ENCODE results near the gene LRRFIP2.
"Not testable (repeated sequence)": the region's sequence is repeated elsewhere in the genome, so short reads cannot be mapped to it uniquely, and the experiment has no call there.

The LRRFIP2 gene

DNA sequence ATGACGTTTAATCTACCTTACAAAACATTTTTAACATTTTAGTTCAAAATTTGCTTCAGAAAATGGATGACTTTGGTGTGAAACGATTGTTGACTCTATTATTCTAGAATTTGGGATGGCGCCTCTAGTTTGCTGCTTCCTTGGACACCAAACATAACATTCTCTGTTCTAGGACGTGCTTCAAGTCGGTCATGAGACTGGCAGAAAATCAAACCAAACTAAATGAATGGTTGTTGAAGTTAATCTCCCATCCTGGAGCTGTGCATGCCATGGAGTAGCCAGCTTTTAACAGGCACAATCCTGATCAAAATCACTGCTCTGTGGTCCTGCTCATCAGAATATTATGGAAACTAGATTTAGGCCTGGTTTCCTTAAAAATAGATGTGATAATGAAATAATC is 9.6 kb upstream of the LRRFIP2 start:
- DNase-seq (ENCODE audit: low read depth in 3 of 3), result no peak

DNA sequence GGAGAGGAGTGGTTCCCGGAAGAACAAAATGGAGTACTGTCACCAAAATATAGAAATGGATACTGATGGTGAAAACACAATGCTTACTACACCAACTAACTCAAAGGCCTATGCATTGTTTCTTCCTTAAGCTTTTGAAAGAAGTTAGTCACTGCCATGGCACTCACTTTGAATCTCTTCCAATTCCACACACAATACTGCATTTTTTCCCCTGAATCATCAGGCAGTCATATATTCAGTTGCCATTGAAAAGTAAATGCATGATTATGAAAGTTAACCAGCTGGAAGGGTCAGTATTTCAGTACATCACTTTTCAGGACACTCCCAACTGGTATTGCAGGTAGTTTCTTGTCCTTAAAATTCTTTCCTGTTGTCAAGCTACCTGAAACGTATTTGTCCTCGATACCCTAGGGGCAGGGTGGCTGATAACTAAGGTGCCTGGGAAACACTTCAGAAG is 9.0 kb upstream of the LRRFIP2 start:
- DNase-seq (ENCODE audit: low read depth in 3 of 3), result no peak

DNA sequence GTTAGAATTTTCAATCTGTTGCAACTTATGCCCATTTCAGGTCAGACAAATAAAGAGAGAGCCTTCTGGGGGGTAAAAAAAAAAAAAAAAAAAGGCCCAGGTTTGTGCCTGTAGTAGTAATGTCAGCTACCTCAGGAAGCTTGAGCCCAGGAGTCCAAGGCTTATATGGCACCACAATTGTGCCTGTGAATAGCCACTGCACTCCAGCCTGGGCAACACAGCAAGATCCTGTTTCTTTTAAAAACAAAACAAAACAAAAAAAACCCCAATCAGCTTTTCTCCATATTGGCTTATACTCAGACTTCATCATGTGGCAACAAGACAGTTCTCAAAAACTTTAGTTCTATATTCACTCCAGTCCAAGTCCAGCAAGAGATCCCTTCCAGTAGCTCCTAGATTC is 8.4 kb upstream of the LRRFIP2 start:
- DNase-seq (ENCODE audit: low read depth in 3 of 3), result no peak

DNA sequence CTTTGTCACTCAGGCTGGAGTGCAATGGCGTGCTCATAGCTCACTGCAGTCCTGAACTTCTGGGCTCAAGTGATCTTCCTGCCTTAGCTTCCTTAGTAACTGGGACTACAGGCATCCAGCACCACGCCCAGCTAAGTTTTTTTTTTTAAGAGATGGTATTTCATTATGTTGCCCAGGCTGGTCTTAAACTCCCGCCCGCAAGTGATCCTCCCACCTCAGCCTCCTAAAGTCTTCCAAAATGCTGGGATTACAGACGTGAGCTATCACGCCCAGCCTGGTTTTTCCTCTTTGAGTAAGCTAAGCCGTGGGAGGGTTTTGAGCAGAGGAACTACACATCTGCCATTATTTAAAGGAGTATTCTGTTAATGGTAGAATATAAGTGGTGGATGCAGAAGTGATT is 7.4 kb upstream of the LRRFIP2 start:
- no peak for DNase-seq (ENCODE audit: low read depth in 3 of 3)

DNA sequence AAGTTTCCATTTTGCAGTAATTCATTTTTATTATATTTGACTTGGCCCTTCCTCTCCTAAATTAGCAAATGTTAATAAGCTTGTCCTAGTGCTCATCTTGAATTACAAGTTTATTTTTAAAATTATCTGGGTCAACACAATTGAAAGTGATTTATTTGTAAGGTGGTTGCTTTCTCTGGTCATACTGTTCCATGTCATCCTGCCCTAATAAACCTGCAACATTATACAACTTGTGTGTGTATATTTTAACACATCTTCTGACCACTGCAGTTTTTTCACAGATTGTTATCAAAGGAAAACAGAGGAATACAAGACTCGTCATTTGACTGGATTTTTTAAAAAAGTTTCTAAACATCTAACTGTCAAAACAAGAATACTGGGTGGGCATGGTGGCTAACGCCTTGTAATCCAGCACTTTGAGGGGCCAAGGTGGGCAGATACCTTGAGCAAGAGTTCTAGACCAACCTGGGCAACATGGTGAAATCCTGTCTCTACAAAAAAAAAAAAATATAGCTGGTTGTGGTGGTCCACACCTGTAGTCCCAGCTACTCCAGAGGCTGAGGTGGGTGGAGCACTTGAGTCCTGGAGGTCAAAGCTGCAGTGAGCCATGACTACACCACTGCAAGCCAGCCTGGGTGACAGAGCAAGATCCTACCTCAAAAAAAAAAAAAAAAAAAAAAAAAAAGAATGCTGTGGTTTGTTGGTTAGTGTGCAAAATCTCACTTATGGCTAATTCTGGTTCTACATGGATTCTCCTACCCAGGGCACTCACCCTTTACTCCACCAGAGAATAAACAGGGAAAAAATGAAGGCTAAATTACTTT is 5.0 kb upstream of the LRRFIP2 start:
- no peak for DNase-seq (ENCODE audit: low read depth in 3 of 3)

DNA sequence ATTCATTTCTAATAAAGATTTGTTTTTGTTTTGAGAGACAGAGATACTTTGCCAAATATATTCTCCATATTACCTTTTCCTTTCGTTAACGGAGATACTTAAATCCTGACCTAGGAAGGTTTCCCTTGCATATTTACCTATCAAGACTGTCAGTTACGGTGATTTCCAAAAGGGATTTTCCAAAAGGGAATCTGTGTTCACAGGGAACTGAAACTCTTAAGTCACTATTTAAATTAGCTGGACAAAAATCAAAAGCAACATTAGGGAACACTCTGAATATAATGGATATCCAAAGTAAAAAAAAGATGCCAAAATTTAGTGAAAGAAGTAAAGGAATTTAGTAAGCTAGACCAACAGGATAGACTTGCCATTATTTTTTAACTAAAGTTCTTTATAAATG is 576 bp downstream of the LRRFIP2 start:
- no peak for DNase-seq (ENCODE audit: low read depth in 3 of 3)

DNA sequence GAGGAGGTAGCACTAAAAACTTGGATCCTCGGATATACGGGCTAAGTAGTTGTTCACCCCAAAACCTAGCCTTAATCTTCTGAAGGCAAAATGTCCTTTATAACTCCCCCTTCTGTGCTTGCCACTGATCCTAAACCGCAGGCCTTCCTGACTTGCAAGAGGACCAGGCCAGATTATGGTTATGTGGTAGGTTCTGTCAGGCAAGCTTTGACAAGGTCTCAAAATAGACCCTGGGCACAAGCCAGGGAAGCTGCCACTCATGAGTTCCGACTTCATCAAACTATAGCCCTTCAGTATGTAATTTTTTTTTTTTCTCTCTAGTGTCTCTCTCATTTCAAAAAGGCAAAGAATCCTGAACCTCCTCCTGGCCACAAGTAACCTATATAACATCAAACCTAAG is 3.2 kb downstream of the LRRFIP2 start:
- no peak for DNase-seq (ENCODE audit: low read depth in 3 of 3)

DNA sequence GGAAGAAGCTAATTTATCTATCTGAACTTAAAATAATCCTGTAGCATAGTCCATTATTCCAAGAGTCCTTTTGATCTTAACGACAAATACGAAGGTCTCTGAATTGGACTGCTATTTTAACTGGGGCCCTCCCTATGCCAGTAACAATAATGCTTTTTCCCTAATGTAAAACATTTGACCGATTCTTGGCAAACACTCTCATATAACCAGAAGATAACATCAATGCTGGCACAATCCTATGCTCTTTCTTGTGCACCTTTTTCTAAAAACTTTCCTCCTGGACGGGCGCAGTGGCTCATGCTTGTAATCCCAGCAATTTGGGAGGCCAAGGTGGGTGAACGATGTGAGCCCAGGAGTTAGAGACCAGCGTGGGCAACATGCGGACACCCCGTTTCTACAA is 3.9 kb downstream of the LRRFIP2 start:
- DNase-seq (ENCODE audit: low read depth in 3 of 3), result no peak

DNA sequence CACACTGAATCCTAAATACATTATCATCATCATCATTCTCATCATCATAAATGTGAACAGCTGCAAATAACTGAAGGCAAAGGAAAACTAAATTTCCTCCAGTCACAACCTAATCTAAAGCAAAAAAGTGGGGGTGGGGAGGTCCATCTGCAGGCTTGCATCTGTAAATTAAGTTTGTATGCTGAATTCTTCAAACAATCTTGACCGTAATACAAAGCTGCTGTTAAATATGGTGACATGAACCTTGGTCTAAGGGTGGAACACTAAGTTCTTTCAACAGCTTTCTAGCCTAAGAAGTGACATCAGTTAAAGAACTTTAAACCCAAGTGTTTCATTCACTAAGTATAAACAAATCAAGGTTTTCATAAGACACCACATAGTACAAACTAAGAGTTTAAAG is 4.3 kb downstream of the LRRFIP2 start:
- no peak for DNase-seq (ENCODE audit: low read depth in 3 of 3)

DNA sequence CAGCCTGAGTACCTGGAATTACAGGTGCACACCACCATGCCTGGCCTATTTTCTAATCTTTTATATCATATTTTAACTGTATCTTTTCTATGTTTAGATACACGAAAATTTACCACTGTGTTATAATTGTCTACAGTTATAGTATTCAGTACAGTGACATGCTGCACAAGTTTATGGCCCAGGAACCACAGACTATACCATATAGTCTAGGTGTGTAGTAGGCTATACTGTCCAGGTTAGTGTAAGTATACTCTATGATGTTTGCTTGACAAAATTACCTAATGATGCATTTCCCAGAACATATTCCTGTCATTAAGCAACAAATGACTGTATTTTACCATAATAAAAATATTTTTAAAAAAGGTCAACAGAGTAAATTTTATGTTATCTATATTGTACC is 5.5 kb downstream of the LRRFIP2 start:
- no peak for DNase-seq (ENCODE audit: low read depth in 3 of 3)

DNA sequence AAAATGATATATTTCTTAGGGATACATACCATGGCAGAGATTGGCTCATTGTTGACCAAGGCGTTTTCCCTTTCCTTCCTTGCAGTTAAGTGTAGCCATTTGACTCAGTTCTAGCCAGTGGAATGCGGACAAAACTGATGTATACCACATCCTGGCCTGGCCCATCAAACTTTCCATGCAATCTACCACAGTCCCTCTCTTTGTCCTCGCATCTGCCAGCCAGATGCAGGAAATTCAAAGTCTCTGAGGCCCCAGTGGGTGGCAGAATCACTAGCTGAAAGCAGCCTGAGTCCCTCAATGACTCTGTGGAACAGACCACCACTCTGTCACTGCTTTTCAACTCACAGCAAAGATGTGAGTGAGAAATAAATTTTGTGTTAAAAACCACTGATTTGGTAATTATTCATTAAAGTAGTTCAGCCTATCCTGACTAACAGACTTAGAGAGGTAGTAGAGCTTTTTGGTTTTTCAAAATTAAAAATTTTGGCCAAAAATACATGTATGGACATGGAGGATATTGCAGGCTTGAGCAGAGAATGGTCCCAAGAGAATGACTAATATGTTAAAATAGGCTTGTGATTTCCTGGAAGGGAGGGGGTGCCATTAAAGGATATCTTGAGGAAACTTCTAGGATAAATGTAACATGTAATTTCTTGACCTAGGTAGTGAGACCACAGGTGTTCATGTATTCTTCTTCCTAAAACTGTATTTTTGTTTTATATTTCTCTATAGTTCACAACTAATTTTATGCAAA is 10.9 kb downstream of the LRRFIP2 start:
- DNase-seq (ENCODE audit: low read depth in 3 of 3), result no peak

DNA sequence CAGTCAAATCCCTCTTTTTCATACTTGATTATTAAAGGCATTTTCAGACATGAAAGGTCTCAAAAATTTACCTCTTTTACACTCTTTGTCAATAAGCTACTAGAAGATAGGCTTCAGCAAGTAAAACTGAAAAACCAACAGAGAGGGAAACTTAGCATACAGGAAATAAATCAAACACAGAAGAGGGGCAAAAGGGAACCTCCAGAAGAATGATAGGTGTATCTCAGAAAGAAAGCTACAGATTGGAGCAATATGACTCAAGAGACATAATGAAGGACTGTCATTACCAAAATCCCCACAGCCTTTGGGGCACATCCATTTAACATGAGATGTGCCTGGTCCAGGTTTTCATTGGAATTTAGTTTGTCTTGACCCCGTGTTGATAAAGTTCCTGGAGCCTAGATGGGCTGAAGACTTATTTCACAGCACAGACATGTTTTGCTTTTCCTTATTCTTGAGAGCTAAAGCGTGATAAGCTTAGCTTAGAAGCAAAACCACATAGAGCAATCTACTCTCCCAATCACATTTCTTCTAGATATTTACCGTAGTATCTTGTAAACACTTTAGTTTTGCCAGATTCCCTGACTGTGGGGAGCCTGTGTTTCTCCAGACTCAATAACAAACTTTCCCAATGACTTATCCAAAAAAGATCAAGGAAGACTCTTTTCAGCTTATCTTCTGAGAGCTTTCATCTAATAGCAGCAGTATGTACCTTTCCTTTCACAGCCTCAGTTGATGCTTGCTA is 11.7 kb downstream of the LRRFIP2 start:
- no peak for DNase-seq (ENCODE audit: low read depth in 3 of 3)

DNA sequence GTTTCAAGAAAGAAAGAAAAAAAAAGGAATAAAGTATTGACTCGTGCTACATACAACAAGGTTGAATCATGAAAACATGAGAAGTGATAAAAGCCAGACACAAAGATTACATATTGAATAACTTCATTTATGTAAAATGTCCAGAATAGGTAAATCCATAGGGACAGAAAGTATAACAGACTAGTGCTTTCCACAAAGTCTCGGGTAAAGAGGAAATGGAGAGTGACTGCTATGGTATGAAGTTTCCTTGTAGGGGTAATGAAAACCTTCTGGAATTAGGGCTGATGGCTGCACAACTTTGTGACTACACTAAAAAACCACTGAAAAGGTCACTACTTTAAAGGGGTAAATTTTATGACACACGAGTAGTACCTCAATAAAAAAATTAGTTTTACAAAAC is 13.0 kb downstream of the LRRFIP2 start:
- no peak for DNase-seq (ENCODE audit: low read depth in 3 of 3)

DNA sequence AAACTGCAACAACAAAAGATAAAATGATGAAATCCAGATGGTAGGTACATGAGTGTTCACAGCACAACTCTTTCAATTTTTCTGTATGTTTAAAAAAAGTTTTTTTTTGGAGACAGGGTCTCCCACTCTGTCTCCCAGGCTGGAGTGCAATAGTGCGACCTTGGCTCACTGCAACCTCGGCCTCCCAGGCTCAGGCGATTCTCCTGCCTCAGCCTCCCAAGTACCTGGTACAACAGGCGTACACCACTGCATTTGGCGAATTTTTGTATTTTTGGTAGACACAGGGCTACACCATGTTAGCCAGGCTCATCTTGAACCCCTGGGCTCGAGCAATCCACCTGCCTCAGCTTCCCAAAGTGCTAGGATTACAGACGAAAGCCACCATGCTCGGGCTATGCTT is 18.6 kb downstream of the LRRFIP2 start:
- no peak for DNase-seq (ENCODE audit: low read depth in 3 of 3)

DNA sequence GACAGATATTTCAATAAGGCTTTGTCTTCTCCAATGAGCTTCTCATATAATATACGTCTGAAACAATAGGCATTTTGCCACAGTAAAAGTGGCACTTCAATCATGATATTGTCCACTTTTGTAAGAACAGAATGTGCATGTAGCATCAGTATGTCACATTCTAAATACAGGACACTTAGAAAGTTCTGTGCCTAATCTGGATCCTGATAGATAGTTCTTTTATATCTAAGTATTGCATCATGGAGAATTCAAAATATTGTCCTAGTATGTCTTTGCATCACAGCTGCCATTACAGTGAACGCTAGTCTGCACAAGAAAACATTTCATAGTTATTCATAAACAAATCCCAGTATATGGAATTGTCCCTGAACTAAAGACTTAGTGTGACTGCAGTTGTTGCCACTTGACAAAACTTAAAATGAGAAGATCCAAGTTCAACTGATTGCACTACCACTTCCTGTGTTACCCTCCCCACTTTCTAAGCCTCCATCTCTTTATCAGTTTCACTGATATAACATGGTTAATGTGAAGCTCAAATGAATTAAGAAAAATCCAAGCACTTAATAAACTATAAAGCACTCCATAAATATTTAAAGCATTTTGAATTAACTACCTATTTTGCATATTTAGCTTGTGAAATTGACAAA is 19.6 kb downstream of the LRRFIP2 start:
- no peak for DNase-seq (ENCODE audit: low read depth in 3 of 3)

DNA sequence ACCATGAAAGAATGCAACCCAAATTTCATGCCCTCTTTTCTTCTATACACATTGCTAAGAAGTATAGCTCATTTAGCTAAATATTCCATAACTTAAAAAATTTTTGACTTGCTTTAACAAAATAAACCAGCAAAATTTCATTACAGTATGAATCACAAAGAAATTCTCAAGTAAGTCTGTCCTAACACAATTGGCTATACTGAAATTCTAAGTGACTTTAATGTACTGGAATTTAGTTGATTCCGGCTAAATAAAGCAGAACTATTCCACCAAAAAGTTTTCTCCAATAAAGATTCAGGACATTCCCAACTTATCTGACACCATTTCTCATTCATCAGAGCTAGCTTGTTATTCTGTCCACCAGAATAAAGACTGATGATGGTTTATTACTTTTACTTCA is 23.8 kb downstream of the LRRFIP2 start:
- no peak for DNase-seq (ENCODE audit: low read depth in 3 of 3)

DNA sequence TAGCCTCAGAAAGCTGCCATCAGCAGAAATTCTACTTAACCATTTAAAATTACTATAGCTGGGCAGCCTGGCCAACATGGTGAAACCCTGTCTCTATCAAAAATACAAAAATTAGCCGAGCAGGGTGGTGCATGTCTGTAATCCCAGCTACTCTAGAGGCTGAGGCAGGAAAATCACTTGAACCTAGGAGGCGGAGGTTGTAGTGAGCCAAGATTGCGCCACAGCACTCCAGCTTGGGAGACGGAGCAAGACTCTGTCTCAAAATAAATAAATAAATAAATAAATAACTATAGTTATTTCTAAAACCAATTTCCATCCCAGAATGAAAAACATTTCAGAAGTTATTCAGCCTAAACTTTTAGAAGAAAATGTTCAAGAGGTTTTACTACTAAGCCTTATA is 25.1 kb downstream of the LRRFIP2 start:
- DNase-seq (ENCODE audit: low read depth in 3 of 3), result no peak

DNA sequence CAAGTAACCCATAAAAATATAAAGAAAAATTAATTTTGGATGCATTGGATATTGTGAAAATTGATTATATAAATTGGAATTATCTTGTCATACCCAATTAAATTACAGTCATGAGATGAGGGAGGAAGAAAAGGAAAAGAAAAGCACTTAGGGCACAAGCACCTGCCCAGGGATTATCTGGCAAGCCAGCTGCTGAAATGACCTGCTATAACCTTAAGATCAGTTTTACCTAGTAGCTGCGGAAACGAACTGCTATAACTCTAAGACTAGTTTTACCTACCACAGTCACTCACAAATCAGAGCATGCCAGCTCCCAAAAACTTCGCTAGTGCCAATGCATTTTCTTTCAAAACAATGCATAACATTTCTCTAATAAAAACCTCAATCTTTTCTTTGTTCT is 26.2 kb downstream of the LRRFIP2 start:
- DNase-seq (ENCODE audit: low read depth in 3 of 3), result no peak

DNA sequence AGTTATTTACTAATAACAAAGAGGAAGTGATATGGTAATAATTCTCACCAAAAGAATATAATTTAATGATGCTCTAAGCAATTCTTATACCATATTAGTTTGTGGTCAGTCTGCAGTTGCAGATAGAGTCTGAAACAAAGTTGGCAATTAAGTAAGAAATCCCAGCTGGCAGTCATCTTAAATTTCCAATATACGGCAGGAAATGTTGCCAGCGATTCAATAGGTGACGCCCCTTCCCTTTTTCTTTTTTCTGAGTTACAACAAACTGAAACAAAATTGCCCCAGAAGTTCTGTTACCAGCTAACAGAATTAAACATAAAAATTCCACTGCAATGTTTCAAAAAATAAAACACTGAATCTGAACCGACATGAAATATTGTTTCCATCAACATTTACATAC is 26.7 kb downstream of the LRRFIP2 start:
- DNase-seq (ENCODE audit: low read depth in 3 of 3), result no peak

DNA sequence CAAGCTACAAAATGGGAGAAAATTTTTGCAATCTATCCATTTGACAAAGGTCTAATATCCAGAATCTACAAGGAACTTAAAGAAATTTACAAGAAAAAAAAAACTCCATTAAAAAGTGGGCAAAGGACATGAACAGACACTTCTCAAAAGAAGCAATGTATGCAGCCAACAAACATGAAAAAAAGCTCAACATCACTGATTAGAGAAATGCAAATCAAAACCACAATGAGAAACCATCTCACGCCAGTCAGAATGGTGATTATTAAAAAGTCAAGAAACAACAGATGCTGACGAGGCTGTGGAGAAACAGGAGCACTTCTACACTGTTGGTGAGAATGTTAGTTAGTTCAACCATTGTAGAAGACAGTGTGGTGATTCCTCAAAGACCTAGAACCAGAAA is 27.5 kb downstream of the LRRFIP2 start:
- DNase-seq (ENCODE audit: low read depth in 3 of 3), result not testable (repeated sequence)

DNA sequence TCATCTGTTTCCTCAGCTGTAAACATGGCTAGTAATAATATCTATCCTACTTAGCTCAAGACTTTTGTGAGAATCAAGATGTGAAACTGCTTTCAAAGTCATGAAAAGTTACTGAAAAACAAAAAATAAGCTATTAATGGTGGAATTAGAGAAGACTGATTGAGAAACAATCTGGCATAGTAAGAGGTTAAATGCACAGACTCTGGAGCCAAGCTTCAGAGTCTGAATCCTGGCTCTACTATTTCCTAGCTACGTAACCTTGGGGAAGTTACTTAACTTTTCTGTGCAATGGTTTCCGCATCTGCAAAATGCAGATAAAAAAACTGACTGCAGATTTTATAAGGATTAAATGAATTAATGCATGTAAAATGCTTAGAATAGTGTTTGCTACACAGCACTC is 28.8 kb downstream of the LRRFIP2 start:
- DNase-seq (ENCODE audit: low read depth in 3 of 3), result no peak

DNA sequence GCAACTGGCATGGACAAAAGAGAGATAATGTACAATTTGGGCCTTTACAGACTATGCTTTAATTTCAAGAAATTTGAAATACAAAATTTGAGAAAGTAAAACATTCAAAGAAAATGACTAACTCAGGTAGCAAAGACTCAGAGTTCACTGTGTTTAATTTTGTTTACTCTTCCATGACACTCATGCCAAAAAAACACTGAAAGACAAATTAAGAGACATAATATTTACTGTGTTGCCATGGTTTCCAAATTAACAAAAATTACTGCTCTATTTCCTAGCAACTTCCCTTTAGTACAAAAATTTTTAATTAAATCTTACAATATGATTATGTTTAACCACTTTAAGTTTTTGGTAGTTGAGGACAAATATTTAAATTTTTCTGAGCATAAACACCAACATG is 29.6 kb downstream of the LRRFIP2 start:
- no peak for DNase-seq (ENCODE audit: low read depth in 3 of 3)
